Right cardiac atrium (tissue), 5 donors: ENCODE results near the gene OSBPL10. TPM values are rescaled to one million over a fixed set of nuclear protein-coding genes. Genes with fewer than 3 reads are reported as not detected.
"Not testable (repeated sequence)": the region's sequence is repeated elsewhere in the genome, so short reads cannot be mapped to it uniquely, and the experiment has no call there.

ENCODE experiments used
- ATAC-seq, 2 donors: fragments of 200-7000 bp; cut with Tn5 transposase; one replicate each; pipeline versions ENCODE4 v1.8.0 to v1.9.1; 2020; ENCODE audit warnings: moderate library complexity in 2 of 2, mild to moderate bottlenecking in 1 of 2
- DNase-seq, 3 donors: peaks; one replicate each; pipeline ENCODE4 v3.0.0-alpha.2; 2020
- H3K27ac ChIP-seq: one replicate; pipeline ENCODE4 v1.5.1; 2013; ENCODE audit warnings: mild to moderate bottlenecking, low read length, control low read depth, moderate library complexity
- H3K27me3 ChIP-seq: one replicate; pipeline ENCODE4 v1.6.1; 2013; ENCODE audit not compliant: control insufficient read depth, insufficient read depth
- H3K4me1 ChIP-seq: one replicate; pipeline ENCODE4 v1.6.1; 2013; ENCODE audit warnings: low read length; ENCODE audit not compliant: control insufficient read depth, insufficient read depth
- H3K4me3 ChIP-seq: one replicate; pipeline ENCODE4 v1.5.1; 2013; ENCODE audit warnings: low read length, control low read depth
- H3K9me3 ChIP-seq: one replicate; pipeline ENCODE4 v1.6.1; 2013; ENCODE audit warnings: low read length; ENCODE audit not compliant: control insufficient read depth
- WGBS: extraction: QIAGEN DNeasy Blood & Tissue Kit; methylation state at CpG from one replicate; pipeline ENCODE4 v1.1.7; 2013; 5-methylcytosine and 5-hydroxymethylcytosine counted together
- intact Hi-C, 4 donors: fragments of 100-400 bp; cut with DNase I; formaldehyde crosslinking; loops; one replicate each; pipeline versions ENCODE4 v1.11.0 to v1.14.0; 2022 to 2023
- long read RNA-seq, 4 donors: library from polyadenylated mRNA; unstranded; transcript quantifications; one replicate each; pipeline ENCODE4 v2.0.0, GENCODE V29; 2020 to 2021
- polyA plus RNA-seq: library from polyadenylated mRNA; stranded (reverse); fragments of 200-250 nt; gene quantifications from one replicate; pipeline ENCODE4 v1.2.3, GENCODE V29; 2013
- total RNA-seq, 4 donors: library from RNA; stranded (reverse); fragmentation: NEBNext Ultra II Directional; extraction: Animal tissue kit (Norgen Biotek cat#: 25700); gene quantifications; one replicate each; pipeline ENCODE4 v1.2.1, GENCODE V29; 2021
- donor health status: healthy with polysubstance abuse.
- donor health status: DM: no; HTN: yes; CAD: no.
- donor health status: DM: no; HTN: no; CAD: no.
- donor health status: DM: no; HTN: yes; CAD: no; lungs with severe emphysema.
- donor health status: DM: yes; HTN: yes; CAD: no.

Gene OSBPL10, protein sequence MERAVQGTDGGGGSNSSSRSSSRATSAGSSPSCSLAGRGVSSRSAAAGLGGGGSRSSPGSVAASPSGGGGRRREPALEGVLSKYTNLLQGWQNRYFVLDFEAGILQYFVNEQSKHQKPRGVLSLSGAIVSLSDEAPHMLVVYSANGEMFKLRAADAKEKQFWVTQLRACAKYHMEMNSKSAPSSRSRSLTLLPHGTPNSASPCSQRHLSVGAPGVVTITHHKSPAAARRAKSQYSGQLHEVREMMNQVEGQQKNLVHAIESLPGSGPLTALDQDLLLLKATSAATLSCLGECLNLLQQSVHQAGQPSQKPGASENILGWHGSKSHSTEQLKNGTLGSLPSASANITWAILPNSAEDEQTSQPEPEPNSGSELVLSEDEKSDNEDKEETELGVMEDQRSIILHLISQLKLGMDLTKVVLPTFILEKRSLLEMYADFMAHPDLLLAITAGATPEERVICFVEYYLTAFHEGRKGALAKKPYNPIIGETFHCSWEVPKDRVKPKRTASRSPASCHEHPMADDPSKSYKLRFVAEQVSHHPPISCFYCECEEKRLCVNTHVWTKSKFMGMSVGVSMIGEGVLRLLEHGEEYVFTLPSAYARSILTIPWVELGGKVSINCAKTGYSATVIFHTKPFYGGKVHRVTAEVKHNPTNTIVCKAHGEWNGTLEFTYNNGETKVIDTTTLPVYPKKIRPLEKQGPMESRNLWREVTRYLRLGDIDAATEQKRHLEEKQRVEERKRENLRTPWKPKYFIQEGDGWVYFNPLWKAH
- total RNA-seq (1 to 10 TPM; 4.6 to 5.9 (median 5.0) TPM), polyA plus RNA-seq (2.2 TPM)
- long read RNA-seq, donor 1, full-length matches to known transcripts: 8 of 12 reads
- long read RNA-seq, donor 1, partial matches to known transcripts: 1 of 12 reads
- long read RNA-seq, donor 1, other reads (novel, unspliced or antisense): 3 of 12 reads
- long read RNA-seq, donor 2, full-length matches to known transcripts: 2 of 4 reads
- long read RNA-seq, donor 2, partial matches to known transcripts: 1 of 4 reads
- long read RNA-seq, donor 2, other reads (novel, unspliced or antisense): 1 of 4 reads
- long read RNA-seq, donor 3, partial matches to known transcripts: 2 of 3 reads
- long read RNA-seq, donor 3, other reads (novel, unspliced or antisense): 1 of 3 reads
- long read RNA-seq, donor 4, partial matches to known transcripts: 0 of 1 reads
- long read RNA-seq, donor 4, other reads (novel, unspliced or antisense): 0 of 1 reads

DNA sequence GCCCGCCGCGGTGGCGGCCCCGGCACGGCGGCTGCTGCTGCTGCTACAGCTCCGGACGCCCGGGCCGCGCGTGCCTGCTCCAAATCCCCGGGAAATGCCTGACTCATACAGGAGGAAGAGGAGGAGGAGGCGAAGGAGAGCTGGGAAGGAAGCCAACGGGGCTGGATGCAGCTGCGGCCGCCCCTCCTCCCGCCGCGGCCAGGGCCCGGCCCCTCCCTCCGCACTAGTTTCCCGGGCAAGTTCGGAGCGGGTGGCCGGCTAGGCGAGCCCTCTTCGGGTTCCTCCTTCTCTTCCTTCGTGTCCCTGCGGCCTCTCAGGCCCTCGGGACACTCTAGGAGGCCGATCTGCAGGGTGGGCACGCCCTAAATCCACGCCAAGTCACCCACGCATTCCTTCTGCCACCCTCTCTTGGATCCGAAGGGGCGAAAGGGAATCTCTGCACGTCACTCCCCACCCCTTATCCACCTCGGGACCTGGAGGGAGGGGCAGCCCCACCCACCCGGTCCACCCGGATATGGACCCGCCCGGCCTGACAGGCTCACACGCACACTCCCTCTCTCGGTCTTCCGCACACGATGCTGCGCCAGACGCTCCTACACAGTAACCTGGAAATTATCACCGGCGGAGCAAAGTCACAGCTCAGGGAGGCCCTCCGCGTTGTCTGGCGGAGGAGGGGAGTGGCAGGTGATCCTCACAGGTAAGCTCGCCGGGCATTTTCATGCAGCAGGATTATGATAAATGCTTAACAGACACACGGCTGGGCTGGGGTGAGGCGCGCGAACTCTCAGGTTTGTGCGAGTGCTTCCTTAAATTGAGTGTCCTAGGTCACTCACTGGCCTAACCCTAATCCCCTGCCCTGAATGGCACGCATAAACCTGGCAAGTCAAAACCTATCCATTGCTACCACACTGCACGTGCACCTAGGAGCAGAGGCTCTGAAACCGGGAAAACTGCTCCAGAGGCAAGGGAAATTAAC lies at the start of gene OSBPL10, which contains the start of gene ZNF860:
TSS of gene OSBPL10 (minus strand) at position 57 of the 976 bp plus-strand sequence. CDS start 83 bp downstream, outside the sequence.
TSS of gene ZNF860 (plus strand) at position 545 of the 976 bp plus-strand sequence. CDS start 7,330 bp downstream, outside the sequence.
- 9% methylated on average over 65 of the region's 65 CpGs for WGBS
- DNase-seq: peak; percentile 91 to 96 (median 95)
- H3K4me3 ChIP-seq: peak within 1 kb of the TSS; percentile 71
- peaks cover 3% of the 10 kb centered on the region for H3K4me1 ChIP-seq
- intact Hi-C loops: no loop called here
- H3K9me3 ChIP-seq: no peaks in the 10 kb centered on the region
- H3K27ac ChIP-seq: peak within 1 kb of the TSS; percentile 50
- no peaks in the 10 kb centered on the region for H3K27me3 ChIP-seq
- ATAC-seq: peak; percentile 96 to 97

DNA sequence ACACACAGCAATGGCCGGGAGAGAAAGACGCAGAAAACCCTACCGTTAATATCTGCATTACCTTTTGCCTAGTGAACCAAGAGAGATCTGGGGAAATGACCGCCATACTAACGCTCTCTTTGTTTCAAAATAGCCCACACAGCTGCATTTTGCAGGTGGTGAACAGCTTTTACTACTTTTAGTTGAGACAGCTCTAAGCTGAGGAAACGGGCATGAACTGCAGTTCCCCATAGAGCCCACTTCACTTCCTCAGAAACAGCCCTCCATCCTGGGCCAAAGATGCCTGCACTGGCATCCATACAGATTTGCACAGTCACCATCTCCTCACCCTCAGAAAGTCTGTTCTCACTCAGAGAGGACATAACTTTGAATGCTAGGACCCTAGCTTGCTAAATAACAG lies 45.5 kb upstream of the OSBPL10 start:
- Histone ChIP-seq H3K27me3 (no peaks in the 10 kb centered on the region), H3K4me3 (no peak overlapping the region), H3K4me1 (no peaks in the 10 kb centered on the region), H3K27ac (no peak overlapping the region), H3K9me3 (no peaks in the 10 kb centered on the region)
- ATAC-seq: no peak
- intact Hi-C loops: no loop called here
- WGBS: 82% methylated on average over 6 of the region's 6 CpGs
- no peak for DNase-seq

DNA sequence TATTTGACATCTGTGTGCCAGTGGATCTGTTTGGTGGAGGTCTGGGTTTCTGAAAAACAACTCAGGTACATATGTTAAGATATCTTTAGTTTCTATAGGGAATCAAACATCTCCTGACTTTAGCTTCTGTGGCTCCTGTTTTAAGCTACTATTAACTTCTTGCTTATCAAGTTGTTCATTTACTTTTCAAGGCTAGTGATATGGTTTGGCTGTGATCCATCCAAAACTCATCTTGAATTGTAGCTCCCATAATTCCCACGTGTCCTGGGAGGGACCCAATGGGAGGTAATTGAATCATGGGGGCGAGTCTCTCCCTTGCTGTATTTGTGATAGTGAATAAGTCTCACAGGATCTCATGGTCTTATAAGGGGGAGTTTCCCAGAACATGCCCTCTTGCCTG lies 41.9 kb upstream of the OSBPL10 start:
- Histone ChIP-seq H3K4me1 (no peaks in the 10 kb centered on the region), H3K9me3 (no peaks in the 10 kb centered on the region), H3K4me3 (no peak overlapping the region), H3K27ac (no peak overlapping the region), H3K27me3 (no peaks in the 10 kb centered on the region)
- WGBS: 72% methylated on average over 2 of the region's 2 CpGs
- no peak for ATAC-seq
- no peak for DNase-seq
- intact Hi-C loops: loop anchor here in 3 of 4 donors (5.0 kb wide), 1 partner anchor 119 kb away; no protein-coding TSS in a partner anchor

DNA sequence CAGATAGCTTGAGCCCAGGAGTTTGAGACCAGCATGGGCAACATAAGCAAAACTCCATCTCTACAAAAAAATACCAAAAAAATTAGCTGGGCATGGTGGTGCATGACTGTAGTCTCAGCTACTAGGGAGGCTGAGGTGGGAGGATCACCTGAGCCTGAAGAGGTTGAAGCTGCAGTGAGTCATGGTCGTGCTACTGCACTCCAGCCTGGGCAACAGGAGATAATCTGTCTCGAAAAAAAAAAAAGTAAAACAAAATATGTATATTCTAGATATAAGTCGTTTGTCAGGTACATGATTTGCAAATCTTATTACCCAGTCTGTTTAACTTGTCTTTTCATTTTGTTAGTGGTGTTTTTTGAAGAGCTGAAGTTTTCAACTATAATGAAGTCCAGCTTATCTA lies 40.7 kb upstream of the OSBPL10 start:
- no peak overlapping the region for H3K27ac ChIP-seq
- DNase-seq (no peak), ATAC-seq (no peak)
- no peaks in the 10 kb centered on the region for H3K4me1 ChIP-seq
- no peaks in the 10 kb centered on the region for H3K9me3 ChIP-seq
- H3K4me3 ChIP-seq: no peak overlapping the region
- no peaks in the 10 kb centered on the region for H3K27me3 ChIP-seq
- intact Hi-C loops: loop anchor here (2.0 to 5.0 kb wide), 2 partner anchors 121 to 123 kb away; no protein-coding TSS in a partner anchor
- 71% methylated on average over 3 of the region's 3 CpGs for WGBS

DNA sequence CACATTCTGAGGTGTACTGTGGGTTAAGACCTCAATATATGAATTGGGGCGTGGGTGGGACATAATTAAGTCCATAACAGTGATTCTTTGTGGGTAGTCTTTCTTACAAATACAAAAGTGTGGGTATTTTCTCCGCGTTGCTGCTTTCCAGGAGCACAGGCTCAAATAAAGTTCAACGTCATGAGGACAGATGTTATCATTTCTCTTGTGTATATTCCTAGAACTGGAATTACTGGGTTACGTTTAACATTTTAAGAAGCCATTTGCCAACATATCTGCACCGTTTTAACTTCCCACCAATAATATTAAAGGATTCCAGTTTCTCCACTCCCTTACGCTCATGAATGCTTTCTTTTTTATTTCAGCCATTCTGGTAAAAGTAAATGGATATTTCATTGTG lies 40.1 kb upstream of the OSBPL10 start:
- Histone ChIP-seq H3K27me3 (no peaks in the 10 kb centered on the region), H3K9me3 (no peaks in the 10 kb centered on the region), H3K4me1 (no peaks in the 10 kb centered on the region), H3K4me3 (no peak overlapping the region), H3K27ac (no peak overlapping the region)
- intact Hi-C loops: loop anchor here (2.0 to 5.0 kb wide), 2 partner anchors 121 to 124 kb away; no protein-coding TSS in a partner anchor
- 73% methylated on average over 7 of the region's 7 CpGs for WGBS
- ATAC-seq (no peak), DNase-seq (no peak)

DNA sequence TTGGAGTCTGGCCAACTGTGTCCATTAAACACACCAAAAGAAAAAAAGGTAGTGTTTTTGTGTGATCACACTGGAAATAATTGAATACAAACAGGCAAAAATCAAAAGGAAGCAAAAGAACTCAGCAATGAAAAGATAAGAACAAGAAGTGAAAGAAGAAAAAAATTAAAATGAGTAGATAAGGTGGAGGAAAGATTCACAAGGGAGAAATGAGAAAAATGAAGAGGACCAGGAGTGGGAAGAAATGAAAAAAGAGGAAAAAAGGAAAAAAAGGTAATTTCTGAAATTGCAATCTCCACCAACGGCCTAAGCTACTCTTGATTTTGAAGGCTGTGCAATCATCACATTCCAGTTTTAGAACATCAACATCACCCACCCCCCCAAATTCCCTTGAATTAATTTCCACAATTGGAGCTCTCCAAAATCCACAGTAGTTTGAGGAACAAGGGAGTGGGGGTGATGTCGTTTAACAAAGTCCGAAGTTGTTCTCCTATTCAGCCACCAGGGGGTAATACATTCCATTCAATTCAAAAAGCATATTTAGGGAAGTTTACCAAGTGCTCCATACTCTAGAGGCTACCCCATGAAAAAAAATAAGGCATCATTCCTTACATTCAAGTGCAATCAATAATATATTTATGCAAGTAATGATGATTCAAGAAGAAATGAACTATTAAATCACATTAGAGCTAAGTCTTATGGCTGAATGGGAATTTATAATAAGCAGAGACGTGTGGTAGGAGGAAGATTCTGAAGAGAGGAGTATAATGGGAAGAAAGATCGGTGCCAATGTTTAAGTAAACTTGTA lies 37.9 kb upstream of the OSBPL10 start:
- H3K27me3 ChIP-seq: no peaks in the 10 kb centered on the region
- WGBS: 48% methylated on average over 5 of the region's 5 CpGs
- peak; percentile 85 to 88 for ATAC-seq

DNA sequence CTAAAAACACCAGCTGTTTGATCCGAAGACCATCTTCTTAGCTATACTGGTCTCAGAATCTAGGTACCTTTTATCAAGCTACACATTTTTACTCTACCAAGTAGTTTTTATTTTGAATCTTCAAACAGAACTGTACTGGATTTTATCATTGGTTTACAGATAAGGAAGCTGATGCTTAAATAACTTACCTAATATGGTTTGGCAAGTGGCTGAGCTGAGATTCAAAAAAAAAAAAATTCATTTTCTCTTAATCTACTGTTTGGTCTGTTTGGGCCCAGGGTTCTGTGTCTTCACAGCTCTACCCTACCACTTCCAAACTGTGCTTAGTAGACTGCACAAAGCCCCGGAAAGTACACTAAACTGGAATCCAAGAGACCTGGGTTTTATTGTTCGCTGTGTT lies 36.2 kb upstream of the OSBPL10 start:
- WGBS: 87% methylated on average over 3 of the region's 3 CpGs
- Histone ChIP-seq H3K4me1 (no peaks in the 10 kb centered on the region), H3K27me3 (no peaks in the 10 kb centered on the region), H3K9me3 (no peaks in the 10 kb centered on the region), H3K4me3 (no peak overlapping the region), H3K27ac (no peak overlapping the region)
- DNase-seq (no peak), ATAC-seq (no peak)
- intact Hi-C loops: no loop called here

More for the DNA sequence above, 37.9 kb upstream of the OSBPL10 start:
- Histone ChIP-seq H3K4me1 (no peaks in the 10 kb centered on the region), H3K9me3 (no peaks in the 10 kb centered on the region), H3K4me3 (no peak overlapping the region), H3K27ac (no peak overlapping the region)
- intact Hi-C loops: no loop called here
- DNase-seq: no peak

DNA sequence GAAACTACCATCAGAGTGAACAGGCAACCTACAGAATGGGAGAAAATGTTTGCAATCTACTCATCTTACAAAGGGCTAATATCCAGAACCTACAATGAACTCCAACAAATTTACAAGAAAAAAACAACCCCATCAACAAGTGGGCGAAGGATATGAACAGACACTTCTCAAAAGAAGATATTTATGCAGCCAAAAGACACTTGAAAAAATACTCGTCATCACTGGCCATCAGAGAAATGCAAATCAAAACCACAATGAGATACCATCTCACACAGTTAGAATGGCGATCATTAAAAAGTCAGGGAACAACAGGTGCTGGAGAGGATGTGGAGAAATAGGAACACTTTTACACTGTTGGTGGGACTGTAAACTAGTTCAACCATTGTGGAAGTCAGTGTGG lies 34.6 kb upstream of the OSBPL10 start:
- WGBS: 93% methylated on average over 3 of the region's 3 CpGs
- DNase-seq, intact Hi-C loops, H3K27ac ChIP-seq, H3K4me1 ChIP-seq, H3K27me3 ChIP-seq, H3K4me3 ChIP-seq, H3K9me3 ChIP-seq, ATAC-seq: not testable (repeated sequence)

DNA sequence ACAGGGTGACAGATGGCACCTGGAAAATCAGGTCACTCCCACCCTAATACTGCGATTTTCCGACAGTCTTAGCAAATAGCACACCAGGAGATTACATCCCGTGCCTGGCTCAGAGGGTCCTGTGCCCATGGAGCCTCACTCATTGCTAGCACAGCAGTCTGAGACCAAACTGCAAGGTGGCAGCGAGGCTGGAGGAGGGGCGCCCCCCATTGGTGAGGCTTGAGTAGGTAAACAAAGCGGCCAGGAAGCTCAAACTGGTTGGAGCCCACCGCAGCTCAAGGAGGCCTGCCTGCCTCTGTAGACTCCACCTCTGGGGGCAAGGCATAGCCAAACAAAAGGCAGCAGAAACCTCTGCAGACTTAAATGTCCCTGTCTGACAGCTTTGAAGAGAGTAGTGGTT lies 29.6 kb upstream of the OSBPL10 start:
- ATAC-seq, H3K4me1 ChIP-seq, H3K9me3 ChIP-seq, DNase-seq, H3K27me3 ChIP-seq, H3K27ac ChIP-seq, intact Hi-C loops, H3K4me3 ChIP-seq: not testable (repeated sequence)
- 93% methylated on average over 7 of the region's 7 CpGs for whole genome bisulfite sequencing
